Naive B cell (primary cell): ENCODE measurements around the gene BMF. TPM values are rescaled to one million over a fixed set of nuclear protein-coding genes. Genes with fewer than 3 reads are reported as not detected.

Experiments
- polyA plus RNA-seq, 6 donors: library from polyadenylated mRNA; unstranded; fragments of 300-500 nt; fragmentation: Illumina TruSeq; gene quantifications; one replicate each; pipeline ENCODE4 v1.2.3, GENCODE V29; 2021; ENCODE audit warnings: low read depth in 6 of 6

BMF gene
- polyA plus RNA-seq, 6 donors from 2014 or later: 0.66 to 7.7 (median 5.5) TPM

Other genes starting within 250 kb of the BMF start
- under 1 TPM in 2 of 6 donors, not detected in 4; 0.12 to 0.15 TPM for gene GPR176, start 188.6 kb downstream of the BMF start, polyA plus RNA-seq
- gene EIF2AK4, start 174.8 kb downstream of the BMF start, polyA plus RNA-seq: 10 to 100 TPM; 12.5 to 24.3 (median 17.8) TPM
- gene SRP14, start 69.7 kb downstream of the BMF start, polyA plus RNA-seq: 1,000 to 10,000 TPM in 1 of 6 donors, 100 to 1,000 TPM in 5; 640 to 1,092 (median 833) TPM
- gene BUB1B, start 52.2 kb upstream of the BMF start, polyA plus RNA-seq: 1 to 10 TPM in 3 of 6 donors, under 1 TPM in 3; 0.30 to 3.7 (median 0.78) TPM
- not detected for gene PAK6, start 130.2 kb upstream of the BMF start, polyA plus RNA-seq
- under 1 TPM in 1 of 6 donors, not detected in 5; 0.29 TPM for gene ANKRD63, start 174.2 kb upstream of the BMF start, polyA plus RNA-seq
- 10 to 100 TPM; 11.4 to 22.6 (median 15.9) TPM for gene PLCB2, start 199.1 kb upstream of the BMF start, polyA plus RNA-seq
- 1 to 10 TPM in 4 of 6 donors, under 1 TPM in 2; 0.32 to 3.4 (median 1.4) TPM for gene INAFM2, start 214.8 kb upstream of the BMF start, polyA plus RNA-seq
- under 1 TPM in 2 of 6 donors, not detected in 4; 0.25 to 0.40 TPM for gene CCDC9B, start 232.1 kb upstream of the BMF start, polyA plus RNA-seq
- gene PHGR1, start 242.2 kb upstream of the BMF start, polyA plus RNA-seq: not detected
- gene DISP2, start 249.3 kb upstream of the BMF start, polyA plus RNA-seq: under 1 TPM in 3 of 6 donors, not detected in 3; 0.23 to 0.47 (median 0.25) TPM